HG03342 (cell line): ENCODE results near the gene KSR2.
"Not testable (repeated sequence)": the region's sequence is repeated elsewhere in the genome, so short reads cannot be mapped to it uniquely, and the experiment has no call there.

Experiments
- ATAC-seq: cut with Tn5 transposase; IDR thresholded peaks from one replicate; pipeline ENCODE4 v1.9.1; 2021; ENCODE audit warnings: mild to moderate bottlenecking, moderate library complexity; ENCODE audit not compliant: unreplicated experiment

KSR2 gene

GRCh38 chr12:117649796-117650195 lies 319.0 kb downstream of the KSR2 start:
- no peak for ATAC-seq

GRCh38 chr12:117646520-117646919 lies 322.3 kb downstream of the KSR2 start:
- no peak for ATAC-seq

GRCh38 chr12:117645473-117645872 lies 323.3 kb downstream of the KSR2 start:
- ATAC-seq: no peak

- no peak for ATAC-seq
Measured at GRCh38 chr12:117643971-117644370, 324.8 kb downstream of the KSR2 start.

- ATAC-seq: no peak
Measured at GRCh38 chr12:117641885-117642284, 326.9 kb downstream of the KSR2 start.

- no peak for ATAC-seq
Measured at GRCh38 chr12:117640511-117640910, 328.3 kb downstream of the KSR2 start.

GRCh38 chr12:117629454-117629853 lies 339.3 kb downstream of the KSR2 start:
- ATAC-seq: no peak

- not testable (repeated sequence) for ATAC-seq
Measured at GRCh38 chr12:117628711-117629110, 340.1 kb downstream of the KSR2 start.

GRCh38 chr12:117622741-117623140 lies 346.0 kb downstream of the KSR2 start:
- ATAC-seq: no peak

- ATAC-seq: no peak
Measured at GRCh38 chr12:117622087-117622486, 346.7 kb downstream of the KSR2 start.

GRCh38 chr12:117607778-117608177 lies 361.0 kb downstream of the KSR2 start:
- no peak for ATAC-seq

GRCh38 chr12:117606945-117607344 lies 361.8 kb downstream of the KSR2 start:
- ATAC-seq: no peak

- no peak for ATAC-seq
Measured at GRCh38 chr12:117606024-117606423, 362.8 kb downstream of the KSR2 start.

- ATAC-seq: no peak
Measured at GRCh38 chr12:117603316-117604113, 365.3 kb downstream of the KSR2 start.

- ATAC-seq: no peak
Measured at GRCh38 chr12:117599849-117600248, 368.9 kb downstream of the KSR2 start.

- ATAC-seq: no peak
Measured at GRCh38 chr12:117596968-117597367, 371.8 kb downstream of the KSR2 start.

GRCh38 chr12:117595751-117596150 lies 373.0 kb downstream of the KSR2 start:
- ATAC-seq: no peak

- no peak for ATAC-seq
Measured at GRCh38 chr12:117594481-117594880, 374.3 kb downstream of the KSR2 start.

GRCh38 chr12:117593815-117594400 lies 374.9 kb downstream of the KSR2 start:
- no peak for ATAC-seq

- no peak for ATAC-seq
Measured at GRCh38 chr12:117592588-117593305, 376.0 kb downstream of the KSR2 start.

- ATAC-seq: no peak
Measured at GRCh38 chr12:117590999-117591398, 377.8 kb downstream of the KSR2 start.

- ATAC-seq: no peak
Measured at GRCh38 chr12:117590386-117590785, 378.4 kb downstream of the KSR2 start.
